ENCODE measurements around the gene TMEM132D.

The TMEM132D gene

GRCh38 chr12:129530517-129530916 lies 373.3 kb downstream of the TMEM132D start:
- DNase-seq: no peak

- no peak for DNase-seq
Observed at GRCh38 chr12:129527506-129527905, 376.3 kb downstream of the TMEM132D start.

DNA sequence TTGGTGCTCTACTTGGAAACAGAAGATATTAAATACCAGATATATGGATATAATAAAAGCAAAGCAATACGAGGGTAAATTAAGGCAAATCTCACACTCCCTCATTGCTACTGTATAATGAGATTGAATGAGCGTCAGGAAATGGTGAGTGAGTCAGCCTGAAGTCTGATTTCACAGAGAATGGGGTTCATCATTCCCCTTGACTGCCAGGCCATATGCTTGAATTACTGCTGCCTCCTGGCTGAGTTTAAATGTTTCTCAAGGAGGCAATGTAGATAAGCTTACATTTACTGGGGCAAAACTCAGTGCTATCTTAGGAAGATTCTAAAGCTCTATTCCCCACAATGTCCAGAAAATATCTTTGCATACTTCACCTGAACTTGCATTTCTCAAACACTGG lies 380.2 kb downstream of the TMEM132D start:
- no peak for DNase-seq

GRCh38 chr12:129520739-129521138 lies 383.1 kb downstream of the TMEM132D start:
- DNase-seq: no peak

DNA sequence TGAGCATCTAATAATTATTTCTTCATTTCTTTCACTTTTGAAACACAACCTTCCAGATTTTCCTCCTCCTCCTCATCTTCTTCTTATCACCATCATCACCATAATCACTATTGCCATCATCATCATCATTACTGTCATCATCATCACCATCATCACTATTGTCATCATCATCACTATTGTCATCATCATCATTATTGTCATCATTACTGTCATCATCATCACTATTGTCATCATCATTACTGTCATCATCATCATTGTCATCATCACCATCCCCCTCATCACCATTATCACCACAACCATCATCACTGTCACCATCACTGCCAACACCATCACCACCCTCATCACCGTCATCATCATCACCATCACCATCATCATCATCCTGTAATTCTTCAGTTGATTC lies 400.0 kb downstream of the TMEM132D start:
- no peak for DNase-seq

DNA sequence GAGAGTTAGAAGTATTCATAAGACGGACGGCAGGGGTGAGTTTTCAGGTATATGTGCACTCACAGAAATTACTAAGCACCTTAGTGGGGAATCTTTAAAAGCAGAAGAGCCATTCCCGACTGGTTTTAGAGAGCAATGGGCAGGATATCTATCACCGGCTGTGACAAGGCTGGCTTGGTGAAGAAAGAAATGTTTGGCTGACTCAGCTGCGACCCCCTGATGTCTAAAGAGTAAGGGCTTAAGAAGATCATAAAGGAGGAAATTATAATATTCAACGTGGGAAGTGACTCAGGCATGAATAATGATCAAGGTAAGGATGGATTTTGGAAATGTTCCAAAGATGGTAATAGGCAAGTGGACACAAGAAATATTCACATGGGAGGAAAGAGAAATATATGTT lies 407.6 kb downstream of the TMEM132D start:
- DNase-seq: no peak

DNA sequence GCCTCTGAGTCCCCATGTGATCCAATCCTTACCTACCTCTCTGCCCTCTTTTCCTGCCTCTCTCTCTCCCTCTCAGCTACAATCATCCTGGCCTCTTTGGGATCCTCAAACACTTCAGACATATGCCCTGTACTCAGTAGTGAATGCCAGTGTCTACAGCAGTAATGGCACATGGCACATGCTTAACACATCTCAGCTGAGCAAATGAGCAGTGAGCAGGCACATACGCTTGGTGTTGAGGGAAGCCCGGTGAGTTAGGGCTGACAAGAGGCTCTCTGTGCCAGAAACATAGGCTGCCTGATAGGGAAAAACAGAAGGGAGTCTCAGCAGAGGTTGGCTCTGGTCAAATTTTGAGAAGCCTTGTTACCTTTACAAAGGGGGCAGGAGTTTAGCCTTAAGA lies 409.1 kb downstream of the TMEM132D start:
- DNase-seq: no peak

GRCh38 chr12:129494260-129494659 lies 409.6 kb downstream of the TMEM132D start:
- no peak for DNase-seq

GRCh38 chr12:129489100-129489676 lies 414.6 kb downstream of the TMEM132D start:
- no peak for DNase-seq

GRCh38 chr12:129486931-129487330 lies 416.9 kb downstream of the TMEM132D start:
- DNase-seq: no peak

- DNase-seq: no peak
Observed at GRCh38 chr12:129483111-129483893, 420.5 kb downstream of the TMEM132D start.

DNA sequence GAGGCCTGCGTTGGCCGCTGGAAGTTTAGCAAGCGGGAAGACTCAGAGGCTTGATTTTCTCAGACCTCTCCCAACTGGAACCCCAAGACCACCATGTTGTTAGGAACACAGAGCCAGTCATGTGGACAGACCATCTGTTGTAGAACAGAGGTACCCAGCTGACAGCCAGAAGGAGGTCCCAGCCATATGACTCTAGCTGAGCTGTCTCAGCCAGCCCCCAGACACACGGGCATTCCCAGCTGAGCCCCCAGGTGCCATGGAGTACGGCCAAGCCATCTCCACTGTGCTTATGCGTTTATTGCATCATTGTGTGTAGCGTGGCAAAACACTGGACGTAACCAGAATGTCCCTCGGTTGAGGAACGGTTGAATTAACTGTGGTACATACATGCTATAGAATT lies 421.9 kb downstream of the TMEM132D start:
- DNase-seq: no peak

GRCh38 chr12:129470196-129470595 lies 433.6 kb downstream of the TMEM132D start:
- DNase-seq: no peak

GRCh38 chr12:129467726-129468125 lies 436.1 kb downstream of the TMEM132D start:
- DNase-seq: no peak

DNA sequence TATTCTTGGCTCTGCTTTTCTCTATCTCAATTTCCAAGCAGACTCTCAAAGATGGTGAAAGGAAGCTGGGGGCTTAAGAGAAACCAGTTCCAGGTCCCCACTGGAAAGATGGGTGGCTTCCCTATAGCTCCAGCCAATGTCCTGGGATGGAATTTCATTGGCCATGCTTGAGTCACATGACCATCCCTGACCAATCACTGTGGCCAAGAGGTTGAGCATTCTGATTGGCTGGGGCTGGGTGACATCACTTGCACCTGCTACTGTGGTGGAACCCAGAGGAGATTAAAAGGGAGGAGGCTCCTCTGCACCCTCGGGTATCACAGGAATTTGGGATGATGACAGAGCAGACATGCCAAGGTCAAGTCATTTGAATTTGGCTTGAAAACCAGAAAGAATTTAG lies 436.5 kb downstream of the TMEM132D start:
- no peak for DNase-seq

DNA sequence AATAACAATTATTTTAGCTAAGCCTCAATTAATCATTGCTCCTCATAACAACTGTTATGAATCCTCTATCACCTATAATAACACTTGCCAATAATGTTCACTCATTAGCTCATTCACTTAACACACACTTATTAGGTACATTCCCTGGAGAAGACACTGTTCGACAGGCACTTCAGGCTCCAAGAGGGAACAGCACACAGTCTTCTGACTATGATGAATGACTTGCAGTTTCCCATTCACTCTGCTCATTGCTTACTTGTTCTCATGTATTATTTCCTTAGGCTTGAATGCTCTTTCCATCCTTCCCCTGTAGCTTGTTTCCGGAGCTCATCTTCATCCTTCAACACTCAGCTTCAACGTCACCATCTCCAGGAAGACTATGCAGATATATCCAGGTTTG lies 437.3 kb downstream of the TMEM132D start:
- DNase-seq: no peak

- DNase-seq: no peak
Observed at GRCh38 chr12:129459886-129460285, 443.9 kb downstream of the TMEM132D start.

DNA sequence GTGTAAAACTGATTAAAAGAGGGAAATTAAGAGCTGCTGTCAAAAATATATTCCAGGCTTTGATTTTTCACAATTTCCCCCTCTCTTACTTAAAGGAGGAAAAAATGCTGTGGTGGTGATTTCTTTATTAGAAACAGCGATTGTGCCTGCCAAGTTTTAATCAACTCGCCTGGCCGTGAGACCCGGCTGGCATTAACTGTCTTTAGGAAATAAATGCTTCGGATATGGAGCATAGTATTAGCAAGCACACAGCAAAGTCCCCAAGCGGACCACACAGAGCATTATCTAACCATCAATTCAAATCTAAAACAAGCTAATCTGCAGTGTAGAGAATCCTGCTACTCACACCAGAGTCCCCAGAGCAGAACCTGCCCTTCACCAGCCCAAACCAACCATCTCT lies 457.1 kb downstream of the TMEM132D start:
- DNase-seq: no peak

- no peak for DNase-seq
Observed at GRCh38 chr12:129440278-129440677, 463.5 kb downstream of the TMEM132D start.

GRCh38 chr12:129434790-129435189 lies 469.0 kb downstream of the TMEM132D start:
- DNase-seq: no peak

DNA sequence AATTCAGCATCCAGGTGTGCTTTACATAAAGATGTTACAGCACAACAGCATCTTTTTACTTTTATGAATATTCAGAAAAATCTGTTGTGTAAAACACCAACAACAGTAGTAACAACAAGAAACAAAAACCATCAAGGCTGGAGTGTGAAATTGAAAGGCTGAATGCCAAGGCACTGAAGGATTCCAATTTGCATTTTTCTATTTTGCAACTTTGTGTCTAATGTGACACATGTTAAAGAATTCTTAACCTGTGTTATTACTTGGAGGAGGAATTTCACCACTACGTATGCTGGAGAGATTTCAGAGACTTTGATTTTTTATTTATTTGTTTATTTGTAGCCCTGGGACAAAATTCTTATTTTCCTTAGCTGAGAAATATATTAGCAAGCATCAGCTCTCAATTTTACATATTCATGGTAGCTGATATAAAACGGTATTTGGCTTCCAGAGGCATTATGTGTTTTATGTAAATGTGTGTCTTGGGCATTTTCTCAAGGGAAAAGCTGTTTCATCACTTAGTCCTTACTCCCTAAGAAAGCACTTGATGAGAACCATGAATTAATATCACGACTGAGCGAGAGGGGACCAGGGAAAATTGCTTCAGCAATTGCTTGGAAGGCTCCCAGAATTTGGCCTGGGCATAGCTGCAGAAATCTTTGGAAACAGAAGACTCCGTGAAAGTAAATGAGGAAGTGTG lies 475.4 kb downstream of the TMEM132D start:
- no peak for DNase-seq

DNA sequence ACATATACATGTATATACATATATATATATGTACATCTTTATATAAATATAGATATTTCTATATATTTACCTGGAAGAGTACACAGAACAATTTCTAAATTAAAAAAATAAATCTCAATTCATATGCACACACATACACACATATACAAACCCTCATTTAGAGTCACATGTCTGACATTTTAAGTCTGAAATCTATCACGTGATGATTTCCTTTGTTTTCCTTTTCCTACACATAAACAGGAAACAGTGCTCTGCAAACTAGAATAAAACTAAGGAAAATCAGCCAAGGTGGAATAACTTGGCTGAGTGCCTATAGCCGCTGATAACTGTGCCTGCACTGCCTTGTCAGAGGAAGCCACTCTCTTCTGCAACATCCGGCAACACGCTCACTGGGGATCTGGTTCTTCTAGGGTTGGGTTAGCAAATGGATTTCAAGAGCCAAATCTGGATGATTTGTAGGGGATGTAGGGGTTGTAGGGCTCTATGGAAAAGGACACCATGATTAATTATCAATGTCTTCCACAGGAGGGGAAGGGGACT lies 480.7 kb downstream of the TMEM132D start:
- no peak for DNase-seq

DNA sequence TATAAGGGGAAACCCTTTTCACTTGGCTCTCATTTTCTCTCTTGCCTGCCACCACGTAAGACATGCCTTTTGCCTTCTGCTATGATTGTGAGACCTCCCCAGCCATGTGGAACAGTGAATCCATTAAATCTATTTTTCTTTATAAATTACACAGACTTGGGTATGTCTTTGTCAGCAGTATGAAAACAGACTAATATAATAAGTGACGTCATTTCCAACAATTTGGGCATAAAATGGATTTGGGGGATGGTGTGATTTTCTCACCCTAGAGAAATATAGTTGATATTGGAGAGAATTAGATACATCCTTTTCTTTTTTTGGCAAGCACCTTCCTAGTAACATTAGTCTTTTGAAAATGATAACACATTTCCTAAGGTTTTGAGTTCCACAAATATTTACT lies 490.5 kb downstream of the TMEM132D start:
- no peak for DNase-seq

DNA sequence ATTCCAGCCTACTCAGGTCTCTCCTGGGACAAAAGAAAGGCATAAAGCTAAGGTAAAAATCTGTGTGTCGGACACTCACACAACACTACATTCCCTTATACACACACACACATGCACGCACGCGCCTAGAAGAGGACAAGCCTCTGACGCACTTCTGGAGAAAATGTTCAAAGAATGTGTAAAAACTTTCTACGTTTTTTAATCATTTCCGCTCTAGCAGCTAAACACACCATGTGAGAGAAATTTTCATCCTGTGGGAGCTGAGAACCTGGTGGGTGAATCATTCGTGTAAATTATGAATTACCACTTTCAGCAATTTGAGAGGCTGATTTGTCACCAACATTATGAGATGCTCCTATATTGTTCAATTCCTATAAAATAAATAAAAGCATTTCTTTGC lies 494.5 kb downstream of the TMEM132D start:
- no peak for DNase-seq

All from CD4-positive, alpha-beta T cell treated with Interleukin-4 for 1 hour (primary cell).